ENCODE results near the gene AFF3. TPM values are rescaled to one million over a fixed set of nuclear protein-coding genes. Genes with fewer than 3 reads are reported as not detected.

AFF3 gene
- total and polyA plus RNA-seq, 2 donors (not counting 1 experiment from before 2014, with no cell fraction given) = 0.50 to 2.5 TPM

GRCh38 chr2:99982744-99983143, 159.6 kb downstream of the AFF3 start:
- no peaks in the 10 kb centered on the region for H3K79me2 ChIP-seq (ENCODE audit: control insufficient read depth, insufficient read depth, low read length)
- no peak for DNase-seq (ENCODE audit: low read depth in 2 of 2)
- no peak for TF ChIP-seq CTCF (conservative IDR thresholded peaks at IDR 0.05 in 1 of 2, IDR thresholded peaks at IDR 0.05 in 1 of 2; ENCODE audit: low read depth in 1 of 2, low read length in 2 of 2)
- no peak for TF ChIP-seq EZH2 (IDR thresholded peaks at IDR 0.05; ENCODE audit: low read length, missing control alignments)
- no peak overlapping the region for H3K4me3 ChIP-seq (replicated peaks in 1 of 4; ENCODE audit: control extremely low read depth in 1 of 4, insufficient read depth in 1 of 4, low read depth in 3 of 4, low read length in 4 of 4)
- no peaks in the 10 kb centered on the region for H3K9me3 ChIP-seq (ENCODE audit: control insufficient read depth, insufficient read depth, low read depth, low read length)
- H3K9ac ChIP-seq (ENCODE audit: insufficient read depth, low read length) = no peak overlapping the region
- H2AFZ ChIP-seq (ENCODE audit: low read length) = no peak overlapping the region
- peaks cover 3% of the 10 kb centered on the region for H3K4me1 ChIP-seq (ENCODE audit: control insufficient read depth, extremely low read depth, insufficient read depth, low read length)
- H3K27me3 ChIP-seq (ENCODE audit: control insufficient read depth, insufficient read depth, low read length) = no peaks in the 10 kb centered on the region
- no peaks in the 10 kb centered on the region for H3K36me3 ChIP-seq (ENCODE audit: control insufficient read depth, insufficient read depth, low read length)
- H4K20me1 ChIP-seq (ENCODE audit: control insufficient read depth, extremely low read depth, insufficient read depth, low read length) = no peaks in the 10 kb centered on the region
- H3K4me2 ChIP-seq (ENCODE audit: extremely low read depth, insufficient read depth, low read length) = no peak overlapping the region
- H3K27ac ChIP-seq (ENCODE audit: insufficient read depth, low read length) = no peak overlapping the region

GRCh38 chr2:99981840-99982239, 160.6 kb downstream of the AFF3 start:
- Histone ChIP-seq H3K36me3 (ENCODE audit: control insufficient read depth, insufficient read depth, low read length) (no peaks in the 10 kb centered on the region), H2AFZ (ENCODE audit: low read length) (no peak overlapping the region), H3K4me3 (replicated peaks in 1 of 4; ENCODE audit: control extremely low read depth in 1 of 4, insufficient read depth in 1 of 4, low read depth in 3 of 4, low read length in 4 of 4) (no peak overlapping the region), H3K27ac (ENCODE audit: insufficient read depth, low read length) (no peak overlapping the region), H3K9me3 (ENCODE audit: control insufficient read depth, insufficient read depth, low read depth, low read length) (no peaks in the 10 kb centered on the region), H3K9ac (ENCODE audit: insufficient read depth, low read length) (no peak overlapping the region), H4K20me1 (ENCODE audit: control insufficient read depth, extremely low read depth, insufficient read depth, low read length) (no peaks in the 10 kb centered on the region), H3K27me3 (ENCODE audit: control insufficient read depth, insufficient read depth, low read length) (no peaks in the 10 kb centered on the region), H3K79me2 (ENCODE audit: control insufficient read depth, insufficient read depth, low read length) (no peaks in the 10 kb centered on the region), H3K4me1 (ENCODE audit: control insufficient read depth, extremely low read depth, insufficient read depth, low read length) (peaks cover 3% of the 10 kb centered on the region), H3K4me2 (ENCODE audit: extremely low read depth, insufficient read depth, low read length) (no peak overlapping the region)
- DNase-seq (ENCODE audit: low read depth in 2 of 2) = no peak
- TF ChIP-seq CTCF (conservative IDR thresholded peaks at IDR 0.05 in 1 of 2, IDR thresholded peaks at IDR 0.05 in 1 of 2; ENCODE audit: low read depth in 1 of 2, low read length in 2 of 2) = no peak
- TF ChIP-seq EZH2 (IDR thresholded peaks at IDR 0.05; ENCODE audit: low read length, missing control alignments) = no peak

GRCh38 chr2:99980176-99980575, 162.2 kb downstream of the AFF3 start:
- H3K27ac ChIP-seq (ENCODE audit: insufficient read depth, low read length) = no peak overlapping the region
- DNase-seq (ENCODE audit: low read depth in 2 of 2) = no peak

More at GRCh38 chr2:99980176-99980575, 162.2 kb downstream of the AFF3 start:
- TF ChIP-seq CTCF (conservative IDR thresholded peaks at IDR 0.05 in 1 of 2, IDR thresholded peaks at IDR 0.05 in 1 of 2; ENCODE audit: low read depth in 1 of 2, low read length in 2 of 2) = no peak
- no peak for TF ChIP-seq EZH2 (IDR thresholded peaks at IDR 0.05; ENCODE audit: low read length, missing control alignments)
- no peak overlapping the region for H3K9ac ChIP-seq (ENCODE audit: insufficient read depth, low read length)
- no peaks in the 10 kb centered on the region for H3K79me2 ChIP-seq (ENCODE audit: control insufficient read depth, insufficient read depth, low read length)
- H3K9me3 ChIP-seq (ENCODE audit: control insufficient read depth, insufficient read depth, low read depth, low read length) = no peaks in the 10 kb centered on the region
- peaks cover 2% of the 10 kb centered on the region for H3K4me1 ChIP-seq (ENCODE audit: control insufficient read depth, extremely low read depth, insufficient read depth, low read length)
- H3K27me3 ChIP-seq (ENCODE audit: control insufficient read depth, insufficient read depth, low read length) = no peaks in the 10 kb centered on the region
- H4K20me1 ChIP-seq (ENCODE audit: control insufficient read depth, extremely low read depth, insufficient read depth, low read length) = no peaks in the 10 kb centered on the region
- H3K36me3 ChIP-seq (ENCODE audit: control insufficient read depth, insufficient read depth, low read length) = no peaks in the 10 kb centered on the region
- no peak overlapping the region for H3K4me2 ChIP-seq (ENCODE audit: extremely low read depth, insufficient read depth, low read length)
- H2AFZ ChIP-seq (ENCODE audit: low read length) = no peak overlapping the region
- H3K4me3 ChIP-seq (replicated peaks in 1 of 4; ENCODE audit: control extremely low read depth in 1 of 4, insufficient read depth in 1 of 4, low read depth in 3 of 4, low read length in 4 of 4) = no peak overlapping the region

Measured in fibroblast of lung (primary cell).